Ectodermal cell (in vitro differentiated cells): ENCODE results near the gene PLEKHA6.
"Not testable (repeated sequence)": the region's sequence is repeated elsewhere in the genome, so short reads cannot be mapped to it uniquely, and the experiment has no call there.

Experiments
- H3K27ac ChIP-seq: 2 replicates; pipeline ENCODE4 v1.7.0; 2013; ENCODE audit warnings: mild to moderate bottlenecking, low read depth, low read length; ENCODE audit not compliant: insufficient read depth, poor library complexity, severe bottlenecking
- H3K27me3 ChIP-seq: 2 replicates; pipeline ENCODE4 v1.7.0; 2013; ENCODE audit warnings: mild to moderate bottlenecking, low read length; ENCODE audit not compliant: insufficient read depth, control insufficient read depth, poor library complexity, severe bottlenecking
- H3K36me3 ChIP-seq: one replicate; pipeline ENCODE4 v1.7.0; 2013; ENCODE audit warnings: low read length; ENCODE audit not compliant: control insufficient read depth, insufficient read depth
- H3K4me1 ChIP-seq: one replicate; pipeline ENCODE4 v1.7.0; 2013; ENCODE audit warnings: low read length; ENCODE audit not compliant: control insufficient read depth, insufficient read depth
- H3K4me3 ChIP-seq: 2 replicates; pipeline ENCODE4 v1.7.0; 2013; ENCODE audit warnings: low read depth, low read length, control low read depth; ENCODE audit not compliant: insufficient read depth
- H3K9me3 ChIP-seq: 2 replicates; pipeline ENCODE4 v1.7.0; 2013; ENCODE audit warnings: mild to moderate bottlenecking, low read length, moderate library complexity; ENCODE audit not compliant: control insufficient read depth
- WGBS, 2 experiments: methylation state at CpG; one replicate each; pipeline ENCODE4 v1.1.7; 2013; ENCODE audit warnings: missing lambda C conversion rate in 2 of 2; 5-methylcytosine and 5-hydroxymethylcytosine counted together

PLEKHA6 gene

DNA sequence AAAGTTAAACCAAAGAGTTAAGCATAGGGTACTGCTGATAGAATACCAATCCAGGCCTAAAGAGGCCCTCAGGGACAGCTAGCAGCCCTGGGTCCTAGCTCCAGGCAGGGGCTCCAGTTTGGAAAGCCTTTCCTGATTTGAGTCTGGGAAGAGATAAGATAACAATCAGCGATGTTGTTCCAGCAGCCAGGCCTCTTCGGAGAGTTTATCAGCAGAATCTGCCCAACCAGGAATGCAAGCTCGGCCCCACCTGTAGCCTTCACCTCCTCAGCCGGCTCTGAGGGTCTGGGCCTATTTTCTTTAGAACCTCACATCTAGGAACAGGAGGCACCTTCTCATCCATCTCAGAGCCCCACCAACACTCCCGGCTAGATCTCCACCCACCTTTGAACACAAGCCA, 42.6 kb downstream of the PLEKHA6 start:
- Histone ChIP-seq H3K36me3 (no peaks in the 10 kb centered on the region), H3K9me3 (no peaks in the 10 kb centered on the region), H3K4me3 (no peak overlapping the region), H3K27ac (no peak overlapping the region), H3K27me3 (no peaks in the 10 kb centered on the region), H3K4me1 (peaks cover 12% of the 10 kb centered on the region)
- 80 to 84% methylated on average over 5 of the region's 5 CpGs for WGBS, 2 experiments

DNA sequence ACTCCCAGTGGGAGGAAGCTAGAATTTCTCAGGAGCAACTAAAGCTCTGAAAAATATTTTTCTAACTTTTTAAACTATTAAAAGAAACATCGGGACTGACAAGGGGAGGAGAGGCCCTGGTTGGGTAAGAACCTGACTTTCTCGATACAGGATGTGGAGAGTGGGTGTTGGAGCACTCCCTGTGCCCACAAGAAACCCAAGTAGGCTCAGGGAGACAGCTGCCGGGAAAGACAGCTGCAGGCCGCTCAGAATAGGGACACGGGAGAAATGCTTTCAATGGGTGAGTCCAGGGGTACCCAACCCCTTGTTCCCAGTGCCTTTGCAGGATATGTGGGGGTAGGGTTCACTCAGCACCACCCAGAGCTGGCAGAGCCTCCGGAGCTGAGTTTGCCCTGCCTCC, 43.6 kb downstream of the PLEKHA6 start:
- peaks cover 6% of the 10 kb centered on the region for H3K4me1 ChIP-seq

DNA sequence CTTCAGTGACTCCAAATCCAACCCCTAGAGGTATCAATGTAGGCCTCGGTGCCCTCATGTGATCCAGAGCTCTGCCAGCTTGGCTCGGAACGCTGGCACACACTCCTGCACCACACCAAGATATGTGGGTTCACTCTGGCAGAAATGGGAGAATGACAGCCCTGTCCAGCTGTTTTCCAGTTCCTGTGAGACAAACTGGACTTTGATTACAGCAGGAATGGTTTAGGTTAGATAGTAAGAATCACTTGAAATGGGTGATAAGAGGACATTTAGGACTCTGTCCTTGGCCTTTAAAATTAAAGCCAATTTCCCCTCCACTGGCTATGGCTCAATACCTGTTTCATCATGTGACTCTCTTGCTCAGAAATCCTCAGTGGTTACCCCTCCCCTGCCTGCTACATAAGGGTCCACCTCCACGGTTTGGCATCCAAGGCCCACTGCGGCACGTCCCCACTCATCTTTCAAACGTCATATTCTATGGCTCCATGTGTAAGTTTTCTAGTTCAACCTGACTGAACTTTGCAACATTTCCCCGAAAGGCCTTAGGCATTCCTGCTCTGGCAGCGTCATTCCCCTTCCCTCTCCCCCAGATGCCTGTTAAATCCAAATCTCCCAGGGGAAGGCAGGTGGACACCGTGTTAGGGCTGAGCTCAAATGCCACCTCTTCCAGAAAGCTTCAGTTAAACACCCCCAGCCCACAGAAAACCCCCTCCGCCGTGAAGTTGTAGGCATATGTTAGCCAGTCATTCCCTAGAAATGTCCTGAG, 44.7 kb downstream of the PLEKHA6 start:
- peaks cover 8% of the 10 kb centered on the region for H3K4me1 ChIP-seq
- H3K27ac ChIP-seq = no peak overlapping the region
- no peaks in the 10 kb centered on the region for H3K36me3 ChIP-seq
- no peaks in the 10 kb centered on the region for H3K27me3 ChIP-seq
- H3K9me3 ChIP-seq = no peaks in the 10 kb centered on the region
- H3K4me3 ChIP-seq = no peak overlapping the region
- 89 to 90% methylated on average over 12 of the region's 12 CpGs for WGBS, 2 experiments

More for the DNA sequence above, 43.6 kb downstream of the PLEKHA6 start:
- Histone ChIP-seq H3K27me3 (no peaks in the 10 kb centered on the region), H3K36me3 (no peaks in the 10 kb centered on the region), H3K27ac (no peak overlapping the region), H3K9me3 (no peaks in the 10 kb centered on the region), H3K4me3 (no peak overlapping the region)
- 79 to 86% methylated on average over 6 of the region's 6 CpGs for WGBS, 2 experiments

DNA sequence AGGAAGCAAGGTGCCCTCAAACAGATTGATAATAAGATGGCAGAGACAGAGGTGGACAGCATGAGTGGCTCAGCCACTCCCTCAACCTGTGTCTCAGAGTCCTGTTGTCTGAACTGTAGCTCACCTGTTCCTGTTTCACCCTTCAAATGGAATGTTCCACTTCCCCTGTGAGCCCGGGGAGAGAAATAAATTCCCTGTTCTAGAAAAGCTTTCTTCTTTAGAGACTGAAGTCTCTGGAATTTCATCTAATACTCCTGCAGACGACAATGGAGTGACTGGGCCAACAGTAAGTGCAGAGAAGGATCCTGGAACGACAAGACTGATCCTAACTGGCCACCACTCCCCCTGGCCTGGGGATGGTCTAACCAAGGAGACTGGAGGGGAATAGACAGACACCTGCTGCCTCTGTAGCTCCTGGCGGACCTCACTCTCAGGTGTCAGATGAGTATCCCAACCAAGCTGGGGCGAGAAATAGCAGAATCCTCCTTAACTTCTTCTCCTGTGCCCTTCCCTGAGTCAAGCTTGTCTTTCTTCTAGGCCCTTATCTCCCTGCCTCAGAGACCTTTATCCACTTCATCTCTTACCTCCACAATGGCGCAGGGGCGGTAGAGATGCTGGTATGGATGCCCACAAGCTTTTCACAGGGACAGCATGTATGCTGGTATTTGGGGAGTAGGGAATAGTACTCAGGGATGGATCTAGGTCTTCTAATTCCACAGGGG, 45.4 kb downstream of the PLEKHA6 start:
- Histone ChIP-seq H3K36me3 (no peaks in the 10 kb centered on the region), H3K4me1 (peaks cover 8% of the 10 kb centered on the region), H3K27me3 (no peaks in the 10 kb centered on the region), H3K9me3 (no peaks in the 10 kb centered on the region), H3K27ac (no peak overlapping the region), H3K4me3 (no peak overlapping the region)
- WGBS, 2 experiments = 82 to 89% methylated on average over 7 of the region's 7 CpGs

DNA sequence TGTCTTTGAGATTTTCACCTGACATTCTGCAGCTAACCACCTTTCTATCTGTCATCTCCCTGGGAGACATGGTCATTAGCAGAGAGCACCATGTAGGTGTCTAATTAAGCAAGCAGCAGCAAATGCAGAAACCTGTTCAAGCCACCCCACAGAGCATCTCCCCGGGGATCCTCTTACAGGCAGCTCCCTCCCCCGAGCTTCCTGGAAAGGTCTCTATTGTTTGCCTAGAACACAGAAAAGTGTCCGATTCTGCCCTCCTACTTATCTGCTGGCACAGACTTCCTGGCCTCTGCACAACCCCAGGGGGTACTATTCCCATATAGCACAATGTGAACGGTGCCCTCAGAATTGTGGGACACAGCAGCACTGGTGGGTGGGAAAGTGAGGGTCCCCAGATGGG, 46.1 kb downstream of the PLEKHA6 start:
- no peaks in the 10 kb centered on the region for H3K9me3 ChIP-seq
- H3K27ac ChIP-seq = no peak overlapping the region
- no peaks in the 10 kb centered on the region for H3K27me3 ChIP-seq
- no peaks in the 10 kb centered on the region for H3K36me3 ChIP-seq
- peaks cover 8% of the 10 kb centered on the region for H3K4me1 ChIP-seq
- WGBS, 2 experiments = 72 to 78% methylated on average over 4 of the region's 4 CpGs
- H3K4me3 ChIP-seq = no peak overlapping the region

DNA sequence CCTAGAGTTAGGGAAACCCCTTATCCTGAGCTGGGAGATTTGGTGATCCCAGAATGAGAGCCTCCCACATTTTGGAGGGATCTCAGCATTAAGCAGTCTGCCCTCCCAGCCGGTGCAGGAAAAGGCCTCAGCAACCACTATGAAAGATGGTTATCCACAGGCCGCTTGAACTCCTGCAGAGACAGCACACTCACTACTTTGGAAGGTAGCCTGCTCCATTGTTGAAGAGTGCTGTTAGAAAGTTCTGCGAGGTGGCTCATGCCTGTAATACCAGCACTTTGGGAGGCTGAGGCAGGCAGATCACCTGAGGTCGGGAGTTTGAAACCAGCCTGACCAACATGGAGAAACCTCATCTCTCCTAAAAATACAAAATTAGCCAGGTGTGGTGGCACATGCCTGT, 48.8 kb downstream of the PLEKHA6 start:
- 67 to 75% methylated on average over 4 of the region's 4 CpGs for WGBS, 2 experiments

DNA sequence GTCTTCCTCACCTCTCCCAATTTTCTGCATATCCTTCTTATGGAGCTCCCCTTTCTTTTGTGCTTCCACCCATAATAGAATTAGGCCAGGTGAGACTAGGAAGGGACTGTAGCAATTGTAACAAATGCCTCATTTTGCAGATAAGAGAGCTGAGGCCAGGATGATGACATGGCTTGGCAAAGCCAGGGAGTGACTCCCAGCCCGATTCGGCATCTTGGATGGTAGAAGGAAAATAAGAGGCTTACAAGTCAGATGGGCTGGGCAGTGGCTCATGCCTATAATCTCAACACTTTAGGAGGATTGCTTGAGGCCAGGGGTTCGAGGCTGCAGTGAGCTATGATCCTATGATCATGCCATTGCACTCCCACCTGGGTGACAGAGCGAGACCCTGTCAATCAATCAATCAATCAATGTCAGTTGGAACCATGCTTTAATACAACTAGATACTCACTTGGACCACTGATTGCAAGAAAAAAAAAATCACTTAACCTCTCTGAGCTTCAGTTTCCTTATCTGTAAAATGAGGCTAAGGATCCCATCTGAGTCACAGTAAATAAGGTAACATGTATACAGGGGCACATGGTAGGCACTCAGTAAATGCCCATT, 51.6 kb downstream of the PLEKHA6 start:
- peaks cover 15% of the 10 kb centered on the region for H3K4me1 ChIP-seq
- H3K4me3 ChIP-seq = no peak overlapping the region
- H3K36me3 ChIP-seq = no peaks in the 10 kb centered on the region
- no peaks in the 10 kb centered on the region for H3K9me3 ChIP-seq
- H3K27ac ChIP-seq = no peak overlapping the region
- WGBS, 2 experiments = 87% methylated on average over 4 of the region's 4 CpGs
- peaks cover 5% of the 10 kb centered on the region for H3K27me3 ChIP-seq

More for the DNA sequence above, 48.8 kb downstream of the PLEKHA6 start:
- not testable (repeated sequence) for H3K9me3 ChIP-seq, H3K36me3 ChIP-seq, H3K4me3 ChIP-seq, H3K27me3 ChIP-seq, H3K27ac ChIP-seq
- H3K4me1 ChIP-seq = peaks cover 20% of the 10 kb centered on the region

DNA sequence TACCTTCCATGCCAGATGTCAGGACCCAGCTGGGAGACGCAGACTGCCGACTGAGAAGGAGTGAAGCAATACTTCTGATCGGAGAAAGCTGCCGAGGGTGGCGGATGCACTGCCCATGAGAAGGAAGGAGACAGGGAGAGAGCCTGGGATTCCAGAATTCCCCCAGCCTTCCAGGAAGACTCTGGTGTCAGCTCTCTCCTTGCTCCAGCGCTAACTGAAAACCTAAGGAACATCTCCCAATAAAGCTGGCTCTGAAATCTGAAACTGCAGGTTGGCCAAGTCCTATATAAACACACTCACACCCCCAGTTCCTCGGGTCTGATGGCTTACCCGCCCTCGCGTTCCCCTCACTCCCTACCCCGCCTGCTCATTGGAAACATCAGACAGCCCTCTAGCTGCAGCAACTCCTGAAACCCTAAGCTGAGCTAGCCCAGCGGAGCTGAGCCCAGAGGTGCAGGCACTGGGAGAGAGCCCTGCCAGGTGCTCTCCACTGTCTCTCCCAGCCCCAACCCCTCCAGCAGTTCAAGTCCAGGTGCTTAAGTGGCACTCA, 52.3 kb downstream of the PLEKHA6 start:
- Histone ChIP-seq H3K4me3 (no peak overlapping the region), H3K9me3 (no peaks in the 10 kb centered on the region), H3K27me3 (peaks cover 5% of the 10 kb centered on the region), H3K36me3 (no peaks in the 10 kb centered on the region), H3K4me1 (peaks cover 15% of the 10 kb centered on the region), H3K27ac (no peak overlapping the region)
- WGBS, 2 experiments = 14 to 15% methylated on average over 12 of the region's 12 CpGs

DNA sequence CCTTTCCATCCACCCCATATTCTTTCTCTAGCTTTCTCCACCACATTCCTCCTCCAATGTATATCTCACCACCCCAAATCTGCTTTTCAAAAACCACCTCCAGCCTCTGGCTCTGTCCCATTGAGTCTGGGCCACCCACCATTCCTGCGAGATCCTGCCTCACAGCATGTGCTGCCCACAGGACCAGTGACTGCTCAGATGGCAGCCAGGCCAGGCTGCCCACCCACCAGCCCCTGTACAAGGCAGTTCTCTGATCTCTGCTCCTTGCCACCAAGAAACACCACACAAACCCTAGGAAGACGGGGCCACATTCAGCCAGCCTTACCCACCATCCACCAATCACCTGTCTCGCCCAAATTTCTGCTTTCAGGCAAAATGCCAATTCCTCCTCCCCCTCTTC, 53.7 kb downstream of the PLEKHA6 start:
- H3K27ac ChIP-seq = no peak overlapping the region
- no peaks in the 10 kb centered on the region for H3K36me3 ChIP-seq
- no peaks in the 10 kb centered on the region for H3K9me3 ChIP-seq
- peaks cover 5% of the 10 kb centered on the region for H3K27me3 ChIP-seq
- 69 to 74% methylated on average over 3 of the region's 3 CpGs for WGBS, 2 experiments
- H3K4me1 ChIP-seq = peaks cover 15% of the 10 kb centered on the region
- H3K4me3 ChIP-seq = no peak overlapping the region

DNA sequence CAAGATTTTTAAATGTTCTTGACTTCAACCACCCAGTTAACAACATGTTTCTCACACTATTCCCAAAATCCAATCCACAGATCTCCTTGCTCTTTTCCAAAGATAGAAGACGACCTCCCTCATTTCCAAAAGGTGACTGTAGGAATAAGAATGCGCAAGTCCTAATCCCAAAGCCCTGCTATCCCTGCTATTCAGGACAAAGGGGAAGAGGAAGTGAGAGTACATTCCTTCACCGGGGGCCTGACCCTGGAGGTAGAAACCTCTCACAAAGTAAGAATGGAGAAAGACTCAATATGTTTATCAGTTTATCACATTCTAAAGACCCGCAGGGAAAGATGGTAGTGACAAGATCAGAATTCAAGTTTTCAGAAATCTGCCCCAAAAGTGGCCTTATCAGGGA, 55.7 kb downstream of the PLEKHA6 start:
- H3K27ac ChIP-seq = no peak overlapping the region
- no peak overlapping the region for H3K4me3 ChIP-seq
- 16 to 17% methylated on average over 2 to 4 of the region's 4 CpGs for WGBS, 2 experiments
- H3K36me3 ChIP-seq = no peaks in the 10 kb centered on the region
- peaks cover 5% of the 10 kb centered on the region for H3K27me3 ChIP-seq
- peaks cover 12% of the 10 kb centered on the region for H3K4me1 ChIP-seq
- H3K9me3 ChIP-seq = no peaks in the 10 kb centered on the region
